ENCODE measurements around the gene CCDC50.

The CCDC50 gene

GRCh38 chr3:191328383-191328961, 722 bp upstream of the CCDC50 start:
- Histone ChIP-seq H3K4me1 (ENCODE audit: control insufficient read depth, low read length) (peaks cover 43% of the 10 kb centered on the region), H3K4me2 (ENCODE audit: low read length) (peak overlapping the region; percentile 90), H3K4me3 (ENCODE audit: low read length) (peak overlapping the region; percentile 87), H3K36me3 (ENCODE audit: control insufficient read depth, low read length) (peaks cover 5% of the 10 kb centered on the region), H3K79me2 (ENCODE audit: control insufficient read depth, low read length) (peaks cover 43% of the 10 kb centered on the region), H3K27me3 (ENCODE audit: control insufficient read depth, low read length) (no peaks in the 10 kb centered on the region), H3K27ac (ENCODE audit: low read depth, low read length) (peak overlapping the region; percentile 37; the same call in 1 of the 2 replicates), H4K20me1 (ENCODE audit: control insufficient read depth, insufficient read depth, low read depth, low read length) (no peaks in the 10 kb centered on the region), H3K9me2 (replicated peaks; ENCODE audit: control insufficient read depth, low read length) (no peaks in the 10 kb centered on the region), H3F3A (ENCODE audit: control insufficient read depth, insufficient read depth) (no peaks in the 10 kb centered on the region), H3K9me3 (ENCODE audit: control insufficient read depth, insufficient read depth, low read length) (no peaks in the 10 kb centered on the region)
- TF ChIP-seq EZH2phosphoT487 (IDR thresholded peaks at IDR 0.05; ENCODE audit: borderline replicate concordance, low read length) = no peak
- TF ChIP-seq, protein P1, sequence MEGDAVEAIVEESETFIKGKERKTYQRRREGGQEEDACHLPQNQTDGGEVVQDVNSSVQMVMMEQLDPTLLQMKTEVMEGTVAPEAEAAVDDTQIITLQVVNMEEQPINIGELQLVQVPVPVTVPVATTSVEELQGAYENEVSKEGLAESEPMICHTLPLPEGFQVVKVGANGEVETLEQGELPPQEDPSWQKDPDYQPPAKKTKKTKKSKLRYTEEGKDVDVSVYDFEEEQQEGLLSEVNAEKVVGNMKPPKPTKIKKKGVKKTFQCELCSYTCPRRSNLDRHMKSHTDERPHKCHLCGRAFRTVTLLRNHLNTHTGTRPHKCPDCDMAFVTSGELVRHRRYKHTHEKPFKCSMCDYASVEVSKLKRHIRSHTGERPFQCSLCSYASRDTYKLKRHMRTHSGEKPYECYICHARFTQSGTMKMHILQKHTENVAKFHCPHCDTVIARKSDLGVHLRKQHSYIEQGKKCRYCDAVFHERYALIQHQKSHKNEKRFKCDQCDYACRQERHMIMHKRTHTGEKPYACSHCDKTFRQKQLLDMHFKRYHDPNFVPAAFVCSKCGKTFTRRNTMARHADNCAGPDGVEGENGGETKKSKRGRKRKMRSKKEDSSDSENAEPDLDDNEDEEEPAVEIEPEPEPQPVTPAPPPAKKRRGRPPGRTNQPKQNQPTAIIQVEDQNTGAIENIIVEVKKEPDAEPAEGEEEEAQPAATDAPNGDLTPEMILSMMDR (IDR thresholded peaks at IDR 0.05; ENCODE audit: low read depth, low read length, poor library complexity, severe bottlenecking) = no peak

DNA sequence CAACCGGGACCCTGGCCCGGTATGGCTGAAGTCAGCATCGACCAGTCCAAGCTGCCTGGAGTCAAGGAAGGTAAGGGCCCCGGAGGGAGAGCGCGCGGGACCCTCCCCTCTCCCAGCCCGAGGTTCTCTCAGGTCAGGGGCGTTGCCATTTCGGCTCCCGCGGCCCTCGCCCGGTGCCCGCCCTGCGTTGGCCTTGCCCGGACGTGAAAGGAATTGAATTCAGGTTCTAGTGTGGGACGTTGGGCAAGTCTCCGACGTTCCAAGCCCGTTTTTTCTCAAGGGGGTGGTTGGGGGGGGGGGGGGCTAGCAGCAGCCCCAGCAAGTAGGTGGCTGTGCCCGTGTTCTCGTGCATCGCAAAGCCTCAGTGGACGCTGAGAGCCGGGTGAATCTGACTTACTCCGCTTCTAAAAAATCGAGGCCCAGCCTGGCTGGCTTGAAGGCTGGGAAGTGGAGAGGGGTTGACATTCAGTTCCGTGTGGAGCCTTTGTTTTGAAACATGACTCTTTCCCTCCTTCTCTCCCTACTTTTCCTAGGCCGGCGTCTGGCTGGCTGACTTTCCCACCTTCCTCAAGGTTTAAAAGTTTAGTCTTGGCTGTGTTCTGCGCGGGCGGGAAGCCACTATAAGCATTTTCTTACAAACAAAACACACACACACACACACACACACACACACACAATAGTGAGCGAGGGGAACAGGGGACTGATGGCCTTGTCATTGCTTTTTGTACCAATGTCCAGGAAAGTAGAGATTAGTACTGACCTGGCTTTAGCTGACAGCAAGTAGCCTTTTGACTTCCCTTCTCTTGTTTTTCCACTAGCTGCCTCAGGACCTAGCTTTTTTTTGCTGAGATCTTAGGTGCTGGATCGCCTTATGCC, 698 bp downstream of the CCDC50 start, which contains the start of gene UTS2B:
UTS2B (minus strand) TSS at position 873 of the 876 bp plus-strand sequence. CDS start 48,337 bp downstream, outside the sequence.
- no peaks in the 10 kb centered on the region for H3K9me3 ChIP-seq (ENCODE audit: control insufficient read depth, insufficient read depth, low read length)
- H3K4me1 ChIP-seq (ENCODE audit: control insufficient read depth, low read length) = peaks cover 48% of the 10 kb centered on the region
- TF ChIP-seq, protein P1 (IDR thresholded peaks at IDR 0.05; ENCODE audit: low read depth, low read length, poor library complexity, severe bottlenecking) = no peak
- TF ChIP-seq EZH2phosphoT487 (IDR thresholded peaks at IDR 0.05; ENCODE audit: borderline replicate concordance, low read length) = no peak
- peak within 1 kb of the TSS; percentile 90 for H3K4me2 ChIP-seq (ENCODE audit: low read length)
- H3K27me3 ChIP-seq (ENCODE audit: control insufficient read depth, low read length) = no peaks in the 10 kb centered on the region
- H3K9me2 ChIP-seq (replicated peaks; ENCODE audit: control insufficient read depth, low read length) = no peaks in the 10 kb centered on the region
- H3K4me3 ChIP-seq (ENCODE audit: low read length) = peak within 1 kb of the TSS; percentile 87
- H3F3A ChIP-seq (ENCODE audit: control insufficient read depth, insufficient read depth) = no peaks in the 10 kb centered on the region
- peaks cover 56% of the 10 kb centered on the region for H3K79me2 ChIP-seq (ENCODE audit: control insufficient read depth, low read length)
- peaks cover 5% of the 10 kb centered on the region for H3K36me3 ChIP-seq (ENCODE audit: control insufficient read depth, low read length)
- H4K20me1 ChIP-seq (ENCODE audit: control insufficient read depth, insufficient read depth, low read depth, low read length) = no peaks in the 10 kb centered on the region
- peak within 1 kb of the TSS; percentile 37 for H3K27ac ChIP-seq (ENCODE audit: low read depth, low read length)

DNA sequence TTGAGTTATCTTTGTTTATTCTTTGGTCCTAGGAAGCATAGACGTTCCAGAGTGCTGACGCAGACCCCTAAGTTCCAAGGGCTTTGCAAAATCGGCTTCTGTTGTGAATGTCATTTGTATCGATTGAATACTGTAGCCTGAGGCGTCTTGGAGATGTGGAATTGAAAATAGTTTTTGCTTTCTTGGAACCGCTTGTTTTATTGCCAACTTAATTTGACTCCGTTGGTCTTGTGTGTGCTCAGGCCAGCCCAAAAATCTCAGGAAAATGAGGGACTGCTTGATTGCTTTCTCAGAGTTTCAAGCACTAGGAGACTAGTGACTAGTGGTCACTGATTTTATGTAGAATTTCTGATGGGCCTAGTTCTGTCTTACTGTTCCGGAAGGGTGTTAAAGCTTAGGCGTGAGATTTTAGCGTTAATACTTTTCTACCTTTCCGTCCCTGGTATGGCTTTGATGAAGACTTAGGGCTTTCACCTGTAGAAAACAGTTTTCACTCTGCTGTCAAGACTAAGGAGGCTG, 1.4 kb downstream of the CCDC50 start:
- peaks cover 5% of the 10 kb centered on the region for H3K36me3 ChIP-seq (ENCODE audit: control insufficient read depth, low read length)
- H3K4me2 ChIP-seq (ENCODE audit: low read length) = peak overlapping the region; percentile 90
- no peaks in the 10 kb centered on the region for H3K9me3 ChIP-seq (ENCODE audit: control insufficient read depth, insufficient read depth, low read length)
- H3F3A ChIP-seq (ENCODE audit: control insufficient read depth, insufficient read depth) = no peaks in the 10 kb centered on the region
- peaks cover 63% of the 10 kb centered on the region for H3K79me2 ChIP-seq (ENCODE audit: control insufficient read depth, low read length)
- peaks cover 48% of the 10 kb centered on the region for H3K4me1 ChIP-seq (ENCODE audit: control insufficient read depth, low read length)
- H3K9me2 ChIP-seq (replicated peaks; ENCODE audit: control insufficient read depth, low read length) = no peaks in the 10 kb centered on the region
- peak overlapping the region; percentile 87 for H3K4me3 ChIP-seq (ENCODE audit: low read length)
- TF ChIP-seq, protein P1 (IDR thresholded peaks at IDR 0.05; ENCODE audit: low read depth, low read length, poor library complexity, severe bottlenecking) = no peak
- H4K20me1 ChIP-seq (ENCODE audit: control insufficient read depth, insufficient read depth, low read depth, low read length) = no peaks in the 10 kb centered on the region
- H3K27me3 ChIP-seq (ENCODE audit: control insufficient read depth, low read length) = no peaks in the 10 kb centered on the region
- no peak overlapping the region for H3K27ac ChIP-seq (ENCODE audit: low read depth, low read length)
